ENCODE results near the gene PTPN7. TPM values are rescaled to one million over a fixed set of nuclear protein-coding genes. Genes with fewer than 3 reads are reported as not detected.
"Not testable (repeated sequence)": the region's sequence is repeated elsewhere in the genome, so short reads cannot be mapped to it uniquely, and the experiment has no call there.

The PTPN7 gene
- 0.12 TPM in 2 replicates for total RNA-seq (2014; rRNA removed; shearing (Covaris generic))

DNA sequence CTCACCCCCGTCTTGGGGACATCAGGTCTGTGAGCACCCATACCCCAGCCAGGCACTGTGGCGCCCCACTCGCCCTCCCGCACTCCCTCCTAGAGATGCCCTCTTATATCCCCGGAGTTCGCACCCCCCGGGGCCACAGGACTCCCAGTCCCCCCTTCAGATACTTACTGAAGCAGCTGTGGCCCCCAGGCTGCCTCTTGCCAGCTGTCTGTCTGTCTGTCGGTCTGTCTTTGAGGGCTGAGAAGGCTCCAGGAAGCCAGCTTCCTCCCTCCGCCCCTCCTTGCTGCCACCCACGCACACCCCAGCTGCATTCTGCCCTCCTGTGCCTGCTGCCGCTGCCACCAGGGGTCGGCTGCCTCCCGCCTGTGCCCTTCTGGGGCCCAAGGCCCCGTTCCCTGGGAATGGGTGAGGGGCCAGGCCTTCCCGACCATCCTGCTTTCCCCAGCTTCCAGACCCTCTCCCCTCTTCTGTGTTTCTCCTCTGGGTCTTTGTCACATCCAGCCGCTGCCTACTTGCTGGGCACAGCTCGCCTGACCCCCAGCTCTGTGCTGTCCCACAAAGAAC is at the start of gene PTPN7:
PTPN7 (minus strand) TSS at position 226 of the 564 bp plus-strand sequence. CDS start 1,200 bp downstream, outside the sequence.
- no peak for DNase-seq (ENCODE audit: low spot score)

DNA sequence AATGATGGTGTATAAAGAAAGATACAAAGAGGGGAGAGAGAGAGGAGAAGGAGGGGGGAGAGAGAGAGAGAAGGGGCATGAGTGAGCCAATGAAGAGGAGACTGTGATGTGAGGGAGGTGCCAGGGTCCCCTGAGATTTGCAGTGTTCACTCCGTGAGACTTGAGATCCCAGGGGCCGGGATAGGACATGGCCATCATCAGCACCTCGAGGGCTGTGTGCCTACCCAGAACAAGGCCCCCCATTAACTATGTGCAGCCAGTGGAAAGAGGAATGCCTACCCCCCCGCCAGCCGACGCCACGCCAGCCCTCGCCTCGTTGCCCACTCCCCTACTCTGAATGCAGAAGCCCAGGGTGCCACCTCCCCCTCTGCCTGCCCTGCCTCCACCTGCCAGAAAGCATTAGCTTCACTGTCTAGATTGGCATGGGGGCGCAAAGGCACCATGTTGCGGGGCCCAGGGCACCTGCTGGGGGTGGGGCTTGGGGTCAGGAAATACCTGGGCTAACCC is 48.0 kb upstream of the PTPN7 start:
- DNase-seq (ENCODE audit: low spot score), result no peak

DNA sequence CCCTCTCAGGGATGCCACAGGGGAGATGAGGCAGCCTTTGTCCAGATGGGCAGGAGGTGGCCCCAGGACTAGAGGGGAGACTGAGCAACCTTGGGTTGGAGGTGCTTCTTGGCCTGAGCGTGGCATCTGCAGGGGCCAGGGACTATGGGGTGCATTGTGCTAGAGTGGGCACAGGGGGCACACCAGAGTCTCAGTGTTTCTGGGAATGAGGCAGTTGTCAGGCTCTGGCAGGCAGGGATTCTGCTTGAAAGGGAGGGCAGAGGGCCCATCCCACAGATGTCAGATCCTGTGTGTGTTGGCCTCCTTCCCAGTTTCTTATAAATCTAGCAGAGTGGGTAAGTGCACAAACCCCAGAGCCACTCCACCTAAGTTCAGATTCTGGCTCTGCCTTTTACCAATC is 46.9 kb upstream of the PTPN7 start:
- peak; percentile 75 for DNase-seq (ENCODE audit: low spot score)

DNA sequence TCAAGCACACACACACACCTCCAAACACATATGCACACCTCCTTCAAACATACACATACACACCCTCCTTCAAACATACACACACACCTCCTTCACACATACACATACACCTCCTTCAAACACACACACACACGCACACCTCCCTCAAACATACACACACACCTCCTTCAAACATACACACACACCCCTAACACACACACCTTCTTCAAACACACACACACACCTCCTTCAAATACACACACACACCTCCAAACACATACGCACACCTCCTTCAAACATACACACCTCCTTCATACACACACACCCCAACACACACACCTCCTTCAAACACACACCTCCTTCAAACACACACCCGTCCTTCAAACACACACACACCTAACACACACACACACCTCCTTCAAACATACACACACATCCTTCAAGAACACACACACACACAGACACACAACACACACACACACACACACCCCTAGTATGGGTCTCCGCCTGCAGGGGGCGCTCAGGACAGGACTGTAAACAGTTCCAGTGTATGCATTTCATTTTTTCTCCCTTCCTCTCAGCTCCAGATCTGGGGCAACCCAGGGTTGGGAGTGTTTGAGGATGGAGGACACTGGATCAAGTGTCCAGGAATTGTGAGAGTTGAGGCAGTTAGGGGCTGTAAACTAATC is 45.3 kb upstream of the PTPN7 start:
- DNase-seq (ENCODE audit: low spot score), result no peak

DNA sequence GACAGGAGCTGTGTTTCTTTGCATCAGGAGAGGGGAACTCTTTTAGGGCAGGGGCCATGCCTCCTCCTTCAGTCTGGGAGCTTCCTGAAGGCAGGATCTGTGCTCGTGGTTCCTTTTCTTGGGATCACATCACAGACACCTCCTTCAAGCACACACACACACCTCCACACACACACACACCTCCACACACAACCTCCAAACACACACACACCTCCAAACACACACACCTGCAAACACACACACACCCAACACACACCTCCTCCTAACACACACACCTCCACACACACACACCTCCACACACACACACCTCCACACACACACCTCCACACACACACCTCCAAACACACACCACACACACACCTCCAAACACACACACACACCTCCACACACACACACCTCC is 43.7 kb upstream of the PTPN7 start:
- no peak for DNase-seq (ENCODE audit: low spot score)

DNA sequence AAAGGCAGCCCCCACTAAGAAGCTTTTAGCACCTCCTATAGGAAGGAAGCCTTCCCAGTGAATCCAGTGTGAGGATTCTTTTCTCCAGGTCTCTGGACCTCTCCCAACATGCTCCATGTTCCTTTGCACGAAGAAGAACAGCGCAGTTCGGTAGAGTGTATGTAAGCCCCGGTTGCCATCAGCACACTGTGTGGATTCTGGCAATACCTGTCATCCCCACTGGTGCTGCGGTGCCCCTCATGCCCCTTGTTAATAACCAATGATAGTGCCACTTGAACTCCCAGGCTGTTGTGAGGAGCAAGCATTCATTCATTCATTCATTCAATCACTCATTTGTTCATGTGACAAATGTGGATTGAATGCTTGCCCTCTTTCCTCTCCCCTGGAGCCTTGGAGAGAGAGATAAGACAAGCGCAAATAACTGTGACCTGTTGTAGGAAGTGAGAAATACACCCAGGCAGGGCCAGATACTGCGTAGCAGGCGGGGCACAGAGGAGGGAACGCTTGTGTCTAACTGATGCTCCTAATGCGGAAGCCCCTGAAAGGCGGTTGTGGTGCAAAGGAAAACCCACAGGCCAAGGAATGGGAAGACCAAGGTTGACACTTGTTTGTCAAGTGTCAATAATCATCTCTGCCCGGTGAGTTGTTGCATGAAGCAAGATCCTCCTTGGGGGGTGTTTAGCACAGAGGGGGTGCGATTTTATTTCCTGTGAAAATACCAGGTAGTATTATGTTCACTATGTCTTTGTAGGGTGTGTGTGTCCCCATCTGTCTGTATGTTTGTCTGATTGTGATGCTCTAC is 43.0 kb upstream of the PTPN7 start:
- no peak for DNase-seq (ENCODE audit: low spot score)

DNA sequence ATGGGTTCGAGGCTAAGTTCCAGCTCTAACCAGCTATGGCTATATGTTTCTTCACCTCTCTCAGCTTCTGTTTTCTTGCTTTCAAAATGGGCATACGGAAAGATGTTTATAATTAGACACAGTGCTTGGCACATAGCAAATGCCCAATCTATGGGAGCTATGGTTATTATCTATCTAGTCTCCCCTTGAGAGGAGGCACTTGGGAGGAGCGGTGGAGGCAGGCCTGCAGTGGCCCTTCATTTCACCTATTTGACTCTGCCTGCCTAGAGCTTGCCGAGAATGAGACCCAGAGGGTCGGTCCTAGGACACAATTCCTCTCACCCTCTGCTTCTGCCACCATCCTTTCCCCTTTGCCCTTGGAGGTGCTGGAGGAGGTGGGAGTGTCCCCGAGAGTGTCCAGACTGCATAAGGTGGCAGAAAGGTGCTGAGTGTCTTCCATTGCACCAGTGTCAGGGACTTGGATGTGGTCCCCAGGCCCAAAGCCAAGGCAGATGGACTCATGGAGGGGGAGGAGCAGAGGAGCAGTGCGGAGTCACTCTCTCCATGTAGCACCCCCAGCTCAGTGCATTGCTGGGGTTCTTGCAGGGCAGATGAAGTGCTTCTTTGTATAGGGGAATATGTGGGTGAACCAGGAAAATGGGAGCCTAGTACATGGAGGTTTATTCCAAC is 42.2 kb upstream of the PTPN7 start:
- no peak for DNase-seq (ENCODE audit: low spot score)

DNA sequence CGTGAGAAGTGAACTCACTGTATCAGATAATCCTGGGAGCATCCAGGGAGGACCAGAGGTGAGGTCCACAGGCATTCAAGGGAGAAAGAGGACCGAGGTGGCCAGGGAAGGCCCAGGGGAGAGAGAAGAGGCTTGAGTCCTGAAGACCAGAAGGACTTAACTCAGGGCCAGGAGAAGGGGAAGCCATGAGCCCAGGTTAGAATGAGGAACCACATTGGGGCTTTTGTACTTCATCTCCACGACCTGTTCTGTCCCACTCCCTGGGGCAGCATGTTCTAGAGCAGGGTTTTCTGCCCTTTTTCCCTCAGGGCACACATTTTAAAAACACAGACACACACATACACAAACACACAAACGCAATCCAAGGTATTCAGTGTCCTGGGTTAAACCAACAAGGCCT is 41.6 kb upstream of the PTPN7 start:
- DNase-seq (ENCODE audit: low spot score), result no peak

DNA sequence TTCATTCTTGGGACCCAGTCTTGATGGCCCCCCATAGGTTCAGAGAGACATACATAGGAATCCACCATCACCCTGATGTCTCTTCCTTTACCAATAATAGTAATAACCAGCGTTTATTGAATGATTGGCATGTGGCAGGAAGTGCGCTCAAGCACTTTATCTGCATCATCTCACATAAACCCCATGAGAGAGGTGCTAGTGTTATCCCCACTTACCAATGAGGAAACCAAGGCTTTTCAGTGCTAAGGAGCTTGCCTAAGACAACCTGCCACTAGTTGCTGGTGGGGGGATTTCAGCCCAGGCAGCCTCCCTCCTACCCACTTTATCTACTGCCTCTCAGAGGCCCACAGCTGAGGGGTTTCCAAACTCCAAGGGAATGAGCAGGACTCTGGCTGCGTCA is 40.9 kb upstream of the PTPN7 start:
- no peak for DNase-seq (ENCODE audit: low spot score)

DNA sequence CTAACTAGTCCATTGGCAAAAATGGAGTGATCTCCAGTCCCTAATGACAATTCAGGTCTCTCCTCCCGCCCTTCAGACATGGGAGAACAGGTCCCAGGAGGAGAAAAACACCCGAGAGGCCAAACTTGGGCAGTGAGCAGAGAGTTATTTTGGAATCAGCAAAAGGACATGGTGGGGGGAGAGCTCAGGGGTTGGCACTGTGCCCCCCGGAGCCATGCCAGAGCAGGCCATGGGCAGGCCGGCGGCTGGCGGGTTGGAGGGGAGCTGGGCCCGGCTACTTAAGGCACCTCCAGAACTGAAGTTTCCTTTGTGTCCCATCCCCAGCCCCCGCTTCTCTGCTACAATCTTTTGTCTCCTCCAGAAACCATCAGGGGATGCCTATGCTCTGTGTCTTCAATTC is 40.3 kb upstream of the PTPN7 start:
- no peak for DNase-seq (ENCODE audit: low spot score)

DNA sequence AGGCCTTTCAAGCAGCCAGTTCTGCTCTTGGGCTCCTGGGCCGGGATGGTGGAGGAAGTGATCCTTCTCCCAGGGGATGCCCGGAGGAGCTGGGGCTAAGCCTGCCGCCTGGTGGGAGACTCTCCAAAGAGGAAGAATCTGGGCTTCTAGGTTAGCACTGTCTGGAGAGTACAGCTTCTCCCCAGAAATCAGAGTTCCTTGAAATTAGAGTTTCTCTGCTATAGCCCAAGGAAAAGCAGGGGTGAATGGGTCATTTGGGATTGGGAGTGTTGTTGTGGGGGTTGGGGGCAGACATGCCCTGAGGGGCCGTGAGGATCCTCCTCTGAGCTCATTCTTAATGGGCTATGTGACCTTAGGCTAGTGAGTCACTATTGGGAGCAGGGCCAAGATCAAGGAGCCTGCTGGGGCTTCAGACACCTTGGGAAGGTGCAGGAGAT is 39.7 kb upstream of the PTPN7 start:
- no peak for DNase-seq (ENCODE audit: low spot score)

DNA sequence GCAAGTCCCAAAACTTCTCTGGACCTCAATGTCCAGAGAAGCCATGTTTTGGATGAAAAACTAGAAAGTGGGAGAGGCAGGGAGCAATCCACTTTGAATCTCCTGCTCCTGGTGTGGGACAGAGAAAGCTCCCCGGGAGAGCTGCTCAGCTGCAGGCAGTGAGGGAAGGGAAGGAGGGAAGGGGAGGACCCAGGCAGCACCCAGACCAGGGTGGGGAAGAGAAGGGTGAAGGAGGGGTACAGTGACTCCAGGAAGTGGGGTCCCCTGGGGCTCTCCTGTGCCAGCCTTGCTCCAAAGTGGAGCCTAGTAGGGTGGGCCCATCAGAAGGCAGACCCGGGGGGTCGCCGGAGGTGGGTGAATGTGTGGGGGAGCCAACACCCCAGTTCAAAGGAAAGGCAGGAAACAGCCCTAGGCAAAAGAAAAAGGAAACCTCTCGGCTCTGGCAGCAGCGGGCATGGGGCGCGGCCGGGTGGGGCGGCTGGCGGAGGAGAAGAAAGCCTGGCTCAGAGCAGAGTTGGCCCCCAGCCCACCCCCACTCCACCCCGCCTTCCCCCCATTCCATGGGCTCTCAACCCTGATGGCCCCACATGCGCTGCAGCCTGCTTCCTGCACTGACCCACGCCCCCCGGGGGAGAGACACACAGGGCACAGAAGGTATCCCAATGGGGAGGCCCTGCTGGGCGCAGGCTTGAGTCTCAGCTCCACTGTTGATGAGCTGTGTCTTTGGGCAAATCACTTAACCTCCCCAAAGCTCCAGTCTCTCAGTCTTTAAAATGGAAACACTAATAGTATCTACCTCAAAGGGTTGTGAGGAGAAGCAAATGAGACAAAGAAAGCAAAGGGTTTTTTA is 38.9 kb upstream of the PTPN7 start:
- no peak for DNase-seq (ENCODE audit: low spot score)

DNA sequence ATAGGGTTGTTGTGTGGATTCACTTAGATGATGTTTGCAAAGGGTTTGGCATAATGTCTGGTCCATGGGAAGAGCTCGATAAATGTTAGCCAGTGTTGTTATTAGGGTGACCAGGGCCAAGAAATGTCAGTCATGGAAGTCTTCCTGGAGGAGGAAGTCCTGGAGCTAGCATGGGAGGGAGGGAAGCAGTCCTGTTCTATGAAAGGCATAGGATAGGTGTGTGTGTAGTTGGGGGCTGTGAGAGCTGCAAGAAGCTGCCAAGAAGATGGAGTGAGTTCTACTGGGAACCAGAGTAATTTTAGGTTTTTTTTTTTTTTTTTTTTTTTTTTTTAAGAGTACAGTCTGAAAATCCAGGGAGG is 37.9 kb upstream of the PTPN7 start:
- no peak for DNase-seq (ENCODE audit: low spot score)

DNA sequence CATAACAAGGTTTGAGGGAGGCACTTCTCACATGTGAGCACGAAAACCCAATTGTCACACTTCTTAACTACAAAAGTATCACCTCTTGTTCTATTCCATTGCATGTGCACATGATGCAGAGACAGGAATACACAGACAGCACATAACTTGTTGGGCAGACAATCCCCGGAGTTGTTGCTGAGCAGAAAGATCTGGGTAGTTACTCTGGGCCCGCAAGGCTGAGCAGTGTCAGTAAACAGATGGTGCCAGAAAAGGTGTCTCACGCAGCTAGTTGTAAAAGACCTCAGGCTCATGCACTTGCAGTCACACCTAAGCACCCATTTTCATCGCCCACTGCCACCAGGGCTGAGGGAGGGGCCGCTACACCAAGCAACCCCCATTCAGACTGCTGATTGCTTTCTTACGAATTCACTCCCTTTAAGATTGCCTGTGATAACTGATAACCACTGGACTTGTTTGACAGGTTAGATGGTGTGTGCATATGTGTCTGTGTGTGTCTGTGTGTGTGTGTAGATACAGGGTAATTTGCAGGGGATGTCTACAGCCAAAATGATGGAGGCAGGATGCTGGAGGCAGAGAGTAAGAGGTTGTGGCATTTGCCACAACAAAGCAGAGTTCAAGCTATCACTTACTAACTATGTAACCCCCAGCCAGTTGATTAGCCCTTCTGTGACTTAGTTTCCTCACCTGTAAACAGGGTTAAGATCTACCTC is 37.4 kb upstream of the PTPN7 start:
- no peak for DNase-seq (ENCODE audit: low spot score)

DNA sequence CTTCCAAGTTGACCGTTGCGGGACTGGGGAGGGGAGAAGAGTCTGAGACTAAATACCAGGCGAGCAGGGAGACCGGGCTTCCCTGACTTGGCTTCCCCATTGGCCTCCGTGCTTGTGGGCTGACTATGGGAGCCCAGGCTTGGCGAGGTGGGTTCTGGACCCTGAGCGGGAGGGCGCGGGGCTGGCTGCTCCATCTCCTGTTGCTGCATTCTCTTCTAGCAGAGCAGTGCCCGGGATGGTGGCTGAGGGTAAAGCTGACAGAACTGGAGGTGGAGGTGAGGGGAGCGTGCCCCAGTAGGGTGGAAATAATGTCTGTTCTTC is 33.9 kb upstream of the PTPN7 start:
- DNase-seq (ENCODE audit: low spot score), result no peak

DNA sequence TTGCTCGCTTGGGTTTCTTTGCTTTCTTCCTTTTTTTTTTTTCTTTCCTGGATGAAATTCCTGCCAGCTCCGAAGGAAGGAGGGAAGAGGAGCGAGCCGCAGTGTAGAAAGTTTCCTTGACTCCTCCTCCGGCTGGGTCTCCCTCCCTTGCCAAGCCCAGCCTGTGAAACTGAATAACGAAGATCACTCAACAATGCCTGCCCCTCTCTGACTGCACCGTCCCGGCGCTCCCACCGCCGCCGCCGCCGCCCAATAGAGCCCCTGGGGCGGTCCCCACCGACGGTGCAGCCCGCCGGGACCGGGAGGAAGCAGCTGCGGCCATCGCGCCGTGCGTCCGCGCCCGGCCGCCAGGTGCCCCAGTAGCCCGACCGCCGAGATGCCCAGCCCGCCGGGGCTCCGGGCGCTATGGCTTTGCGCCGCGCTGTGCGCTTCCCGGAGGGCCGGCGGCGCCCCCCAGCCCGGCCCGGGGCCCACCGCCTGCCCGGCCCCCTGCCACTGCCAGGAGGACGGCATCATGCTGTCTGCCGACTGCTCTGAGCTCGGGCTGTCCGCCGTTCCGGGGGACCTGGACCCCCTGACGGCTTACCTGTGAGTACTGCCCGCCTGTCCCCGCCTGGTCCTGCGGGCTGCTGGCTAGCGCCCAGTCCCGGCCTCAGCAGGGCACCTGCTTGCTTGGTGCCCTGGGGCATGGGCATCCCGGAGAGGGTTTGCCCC is 33.4 kb upstream of the PTPN7 start, which contains the start of gene LGR6:
LGR6 (plus strand) TSS at position 186 of the 714 bp plus-strand sequence; CDS start at position 377, 191 bp downstream.
- no peak for DNase-seq (ENCODE audit: low spot score)

DNA sequence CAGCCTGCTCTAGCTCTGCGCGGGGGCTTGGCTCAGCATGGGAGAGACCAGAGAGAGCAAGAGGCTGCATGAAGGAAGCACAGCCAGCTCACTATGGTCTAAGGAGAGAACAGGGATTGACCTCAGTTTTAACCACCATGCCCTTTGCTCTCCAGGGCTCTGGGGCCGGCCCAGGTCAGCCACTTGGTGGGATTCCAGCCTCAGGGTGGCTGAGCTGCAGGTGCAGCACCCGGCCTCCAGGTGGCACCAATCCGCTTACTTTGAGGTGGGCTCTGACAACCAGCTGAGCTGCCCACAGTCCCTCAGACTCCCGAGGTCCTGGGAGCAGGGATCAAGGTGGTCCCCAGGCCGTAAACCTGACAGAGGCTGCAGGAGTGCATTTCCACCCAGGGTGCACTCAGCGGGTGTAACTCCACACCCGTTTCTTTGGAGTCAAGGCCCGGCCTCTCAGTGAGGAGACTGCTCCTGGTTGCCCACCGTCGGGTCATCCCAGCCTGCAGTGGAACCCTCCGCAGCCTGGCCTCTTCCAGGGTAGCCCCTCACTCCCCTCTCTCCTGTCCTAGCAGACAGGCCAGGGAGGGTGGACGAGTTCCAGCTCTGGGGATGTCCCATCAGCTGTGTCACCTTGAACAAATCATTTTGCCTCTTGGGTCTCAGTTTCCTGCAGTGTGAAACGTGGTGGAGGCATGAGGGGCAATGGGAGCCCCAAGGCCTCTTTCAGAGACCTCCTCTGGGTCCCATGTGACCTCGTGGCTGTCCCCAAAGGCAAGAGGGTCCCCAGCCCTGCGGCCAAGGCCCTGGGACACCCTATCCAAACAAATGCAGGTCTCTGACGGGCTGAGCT is 32.6 kb upstream of the PTPN7 start:
- peak; percentile 30 for DNase-seq (ENCODE audit: low spot score)

DNA sequence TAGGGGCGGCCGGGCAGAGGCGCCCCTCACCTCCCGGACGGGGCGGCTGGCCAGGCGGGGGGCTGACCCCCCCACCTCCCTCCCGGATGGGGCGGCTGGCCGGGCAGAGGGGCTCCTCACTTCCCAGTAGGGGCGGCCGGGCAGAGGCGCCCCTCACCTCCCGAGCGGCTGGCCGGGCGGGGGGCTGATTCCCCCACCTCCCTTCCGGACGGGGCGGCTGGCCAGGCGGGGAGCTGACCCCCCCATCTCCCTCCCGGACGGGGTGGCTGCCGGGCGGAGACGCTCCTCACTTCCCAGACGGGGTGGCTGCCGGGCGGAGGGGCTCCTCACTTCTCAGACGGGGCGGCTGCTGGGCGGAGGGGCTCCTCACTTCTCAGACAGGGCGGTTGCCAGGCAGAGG is 31.0 kb upstream of the PTPN7 start:
- not testable (repeated sequence) for DNase-seq (ENCODE audit: low spot score)

All from H4 (cell line).